ENCODE measurements around the gene TIE1. TPM values are rescaled to one million over a fixed set of nuclear protein-coding genes. Genes with fewer than 3 reads are reported as not detected.

TIE1 gene
- total and polyA plus RNA-seq, 11 donors = 19.2 to 65.1 (median 28.4) TPM

DNA sequence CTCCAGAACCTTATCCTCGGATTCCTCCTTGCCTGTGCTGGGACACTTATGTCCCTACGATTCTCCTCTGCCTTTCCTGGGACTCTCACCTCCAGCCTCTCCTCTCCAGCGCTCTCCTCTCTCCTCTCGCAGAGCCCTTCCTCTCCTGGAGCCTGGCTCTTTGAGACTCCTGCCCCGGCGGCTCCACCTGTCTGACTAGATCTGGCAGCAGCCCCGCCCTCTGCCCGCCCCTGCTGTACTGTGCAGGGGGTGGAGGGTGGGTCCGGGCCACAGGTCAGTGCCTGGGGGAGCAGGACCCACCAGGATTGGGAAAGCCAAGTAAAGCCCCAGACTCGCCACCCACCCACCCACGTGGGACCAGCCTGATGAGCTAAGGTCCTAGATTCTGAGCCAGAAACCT lies 65.4 kb downstream of the TIE1 start:
- H3K9me3 ChIP-seq = no peaks in the 10 kb centered on the region
- DNase-seq = peak in 1 of 5 donors; percentile 34
- H3K4me3 ChIP-seq = peak overlapping the region in 8 of 12 donors; percentile 68 to 97 (median 92)
- H3K27me3 ChIP-seq = no peaks in the 10 kb centered on the region
- WGBS, 4 donors = 61 to 73% (median 66%) methylated on average over 6 to 11 of the region's 11 CpGs
- peaks cover 0 to 32% (median 26%) of the 10 kb centered on the region in 12 donors for H3K4me1 ChIP-seq
- H3K36me3 ChIP-seq = peaks cover 3 to 49% (median 44%) of the 10 kb centered on the region in 9 donors
- peak overlapping the region in 9 of 12 donors; percentile 3 to 99 (median 97) for H3K27ac ChIP-seq
- intact Hi-C loops (cut with DNase I) = loop anchor here in 4 of 10 donors (5.0 kb wide), 2 partner anchors 64 to 129 kb away; partner anchors contain the start of gene TIE1 (in 1 of the 4)
- no peak for ATAC-seq
- TF ChIP-seq, protein P1, sequence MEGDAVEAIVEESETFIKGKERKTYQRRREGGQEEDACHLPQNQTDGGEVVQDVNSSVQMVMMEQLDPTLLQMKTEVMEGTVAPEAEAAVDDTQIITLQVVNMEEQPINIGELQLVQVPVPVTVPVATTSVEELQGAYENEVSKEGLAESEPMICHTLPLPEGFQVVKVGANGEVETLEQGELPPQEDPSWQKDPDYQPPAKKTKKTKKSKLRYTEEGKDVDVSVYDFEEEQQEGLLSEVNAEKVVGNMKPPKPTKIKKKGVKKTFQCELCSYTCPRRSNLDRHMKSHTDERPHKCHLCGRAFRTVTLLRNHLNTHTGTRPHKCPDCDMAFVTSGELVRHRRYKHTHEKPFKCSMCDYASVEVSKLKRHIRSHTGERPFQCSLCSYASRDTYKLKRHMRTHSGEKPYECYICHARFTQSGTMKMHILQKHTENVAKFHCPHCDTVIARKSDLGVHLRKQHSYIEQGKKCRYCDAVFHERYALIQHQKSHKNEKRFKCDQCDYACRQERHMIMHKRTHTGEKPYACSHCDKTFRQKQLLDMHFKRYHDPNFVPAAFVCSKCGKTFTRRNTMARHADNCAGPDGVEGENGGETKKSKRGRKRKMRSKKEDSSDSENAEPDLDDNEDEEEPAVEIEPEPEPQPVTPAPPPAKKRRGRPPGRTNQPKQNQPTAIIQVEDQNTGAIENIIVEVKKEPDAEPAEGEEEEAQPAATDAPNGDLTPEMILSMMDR (IDR thresholded peaks at IDR 0.05) = no peak
- TF ChIP-seq POLR2A (IDR thresholded peaks at IDR 0.05) = no peak

DNA sequence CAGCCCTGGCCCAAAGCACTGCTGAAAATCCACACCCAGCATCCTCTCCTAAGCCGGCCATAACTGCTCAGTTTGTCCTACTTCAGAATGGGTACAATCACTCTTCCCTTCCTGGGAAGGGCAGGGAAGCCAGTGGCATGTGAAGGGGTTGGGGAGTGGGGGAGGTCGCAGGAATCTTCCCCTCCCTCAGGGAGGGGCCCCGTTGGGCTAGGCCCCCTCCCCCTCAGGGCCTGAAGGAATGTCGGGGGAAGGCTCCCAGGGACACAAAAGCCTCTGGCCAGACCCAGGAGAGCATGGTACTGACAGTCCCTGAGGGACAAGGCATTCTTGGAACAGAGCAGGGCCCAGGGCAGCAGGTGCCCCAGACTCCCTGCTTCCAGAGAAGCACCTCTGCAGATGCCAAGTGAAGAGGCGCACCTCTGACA lies 65.8 kb downstream of the TIE1 start:
- H3K4me1 ChIP-seq = peaks cover 0 to 32% (median 26%) of the 10 kb centered on the region in 12 donors
- WGBS, 4 donors = 13 to 27% (median 26%) methylated on average over 3 to 5 of the region's 5 CpGs
- ATAC-seq (no peak), DNase-seq (no peak)
- H3K27me3 ChIP-seq = no peaks in the 10 kb centered on the region
- H3K9me3 ChIP-seq = no peaks in the 10 kb centered on the region
- peaks cover 3 to 45% (median 40%) of the 10 kb centered on the region in 9 donors for H3K36me3 ChIP-seq
- intact Hi-C loops (cut with DNase I) = loop anchor here in 4 of 10 donors (5.0 kb wide), 2 partner anchors 64 to 129 kb away; partner anchors contain the start of gene TIE1 (in 1 of the 4)
- TF ChIP-seq, protein P1 (IDR thresholded peaks at IDR 0.05) = no peak
- no peak for TF ChIP-seq POLR2A (IDR thresholded peaks at IDR 0.05)
- H3K4me3 ChIP-seq = peak overlapping the region; percentile 54 to 97 (median 90)
- H3K27ac ChIP-seq = peak overlapping the region in 11 of 12 donors; percentile 91 to 99 (median 97)

- peaks cover 0 to 32% (median 26%) of the 10 kb centered on the region in 12 donors for H3K4me1 ChIP-seq
- H3K9me3 ChIP-seq = no peaks in the 10 kb centered on the region
- peak overlapping the region; percentile 91 to 99 (median 97) for H3K27ac ChIP-seq
- H3K4me3 ChIP-seq = peak overlapping the region; percentile 54 to 97 (median 90)
- no peak for TF ChIP-seq POLR2A (IDR thresholded peaks at IDR 0.05)
- TF ChIP-seq, protein P1 (IDR thresholded peaks at IDR 0.05) = no peak
- intact Hi-C loops (cut with DNase I) = loop anchor here in 4 of 10 donors (5.0 kb wide), 2 partner anchors 65 to 130 kb away; partner anchors contain the start of gene TIE1 (in 1 of the 4)
- peaks cover 3 to 39% (median 33%) of the 10 kb centered on the region in 9 donors for H3K36me3 ChIP-seq
- no peaks in the 10 kb centered on the region for H3K27me3 ChIP-seq
- ATAC-seq (peak in 3 of 4 donors; percentile 63 to 73 (median 71)), DNase-seq (peak in 3 of 5 donors; percentile 33 to 70 (median 41))
- 1 to 6% (median 2%) methylated on average over 17 to 48 of the region's 48 CpGs for WGBS, 4 donors
Measured at GRCh38 chr1:43367026-43367903, 66.5 kb downstream of the TIE1 start.
